Small intestine (tissue), 7 donors: ENCODE results near the gene SEC24C. TPM values are rescaled to one million over a fixed set of nuclear protein-coding genes. Genes with fewer than 3 reads are reported as not detected.
"Not testable (repeated sequence)": the region's sequence is repeated elsewhere in the genome, so short reads cannot be mapped to it uniquely, and the experiment has no call there.

ENCODE experiments used
- DNase-seq, 2 donors: peaks; one replicate each; pipeline versions ENCODE4 v3.0.0 to v3.0.0-alpha.2; 2013
- FAIRE-seq: peaks from 2 replicates; lab custom pipeline; 2012; peaks lifted over from hg19 to GRCh38; lab: Jason Lieb, UNC
- H3K27ac ChIP-seq, 3 donors: one replicate each; pipeline ENCODE4 v1.5.1; 2013; ENCODE audit warnings: low read length in 2 of 3, mild to moderate bottlenecking in 2 of 3, control low read depth in 1 of 3, inconsistent platforms in 1 of 3, low read depth in 1 of 3, moderate library complexity in 1 of 3
- H3K27me3 ChIP-seq, 3 donors: one replicate each; pipeline ENCODE4 v1.6.1; 2013; ENCODE audit warnings: low read length in 3 of 3, inconsistent platforms in 1 of 3; ENCODE audit not compliant: control insufficient read depth in 3 of 3, insufficient read depth in 3 of 3
- H3K36me3 ChIP-seq, 3 donors: one replicate each; pipeline ENCODE4 v1.6.1; 2013; ENCODE audit warnings: low read length in 3 of 3, inconsistent platforms in 1 of 3, low read depth in 1 of 3, mild to moderate bottlenecking in 1 of 3, moderate library complexity in 1 of 3; ENCODE audit not compliant: control insufficient read depth in 3 of 3, insufficient read depth in 2 of 3
- H3K4me1 ChIP-seq, 3 donors: one replicate each; pipeline ENCODE4 v1.6.1; 2013; ENCODE audit warnings: low read length in 2 of 3, inconsistent platforms in 1 of 3, low read depth in 1 of 3, mild to moderate bottlenecking in 1 of 3, moderate library complexity in 1 of 3; ENCODE audit not compliant: control insufficient read depth in 3 of 3, insufficient read depth in 2 of 3
- H3K4me3 ChIP-seq, 3 donors: one replicate each; pipeline ENCODE4 v1.5.1; 2013; ENCODE audit warnings: low read length in 3 of 3, control low read depth in 1 of 3, inconsistent platforms in 1 of 3, low read depth in 1 of 3, mild to moderate bottlenecking in 1 of 3, moderate library complexity in 1 of 3
- H3K9me3 ChIP-seq, 2 donors: one replicate each; pipeline ENCODE4 v1.6.1; 2013; ENCODE audit warnings: low read depth in 1 of 2, low read length in 1 of 2; ENCODE audit not compliant: control insufficient read depth in 2 of 2, insufficient read depth in 1 of 2
- WGBS, 3 donors: extraction: QIAGEN DNeasy Blood & Tissue Kit; methylation state at CpG; one replicate each; pipeline ENCODE4 v1.1.7; 2013; 5-methylcytosine and 5-hydroxymethylcytosine counted together
- polyA plus RNA-seq, 4 donors: library from polyadenylated mRNA; stranded (reverse) in 3 of 4; unstranded in 1 of 4; fragments of 200-250 nt in 3 of 4; fragments of 120-200 nt in 1 of 4; gene quantifications; one replicate each; pipeline versions ENCODE4 v1.2.1 to v1.2.3, GENCODE V29; 2013
- donor health status: healthy with polysubstance abuse.
- donor health status: control.
- donor health status: control.
- donor health status: Bipolar disorder and iron deficiency.
- donor health status: healthy.

The SEC24C gene
- polyA plus RNA-seq, 4 donors: 35.3 to 64.3 (median 38.6) TPM

DNA sequence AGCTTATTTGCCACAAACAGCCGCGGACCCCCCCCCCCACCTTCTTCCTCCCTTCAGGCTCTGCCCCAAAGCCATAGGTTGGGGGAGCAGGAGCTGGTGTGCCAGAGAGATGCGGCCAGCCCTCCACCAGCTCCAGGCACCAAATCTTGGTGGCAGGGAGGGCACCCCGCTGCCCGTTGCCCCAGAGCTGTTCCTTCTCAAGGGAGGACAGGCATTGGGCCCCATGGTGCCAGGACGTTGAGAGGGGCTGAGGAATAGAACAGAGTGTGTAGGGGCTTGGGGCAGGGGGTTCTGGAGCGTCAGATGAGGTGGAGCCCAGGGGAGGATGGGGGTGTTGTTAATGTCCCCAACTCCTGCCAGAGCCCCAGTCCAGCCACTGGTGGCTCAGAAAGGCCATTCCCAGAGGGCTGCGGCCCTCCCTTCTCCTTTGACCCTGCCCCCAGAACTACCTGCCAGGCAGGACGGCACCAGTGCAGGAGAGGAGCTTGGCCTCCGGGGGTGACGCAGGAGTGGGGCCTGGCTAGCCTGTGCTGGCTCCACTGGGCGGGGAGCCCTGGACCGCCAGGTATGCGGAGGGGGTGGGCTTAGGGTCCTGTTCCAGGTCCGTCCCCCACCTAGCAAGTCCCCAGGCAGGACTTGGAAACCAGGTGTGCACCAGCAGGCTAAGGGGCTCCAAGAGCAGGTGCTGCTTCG, 10.0 kb upstream of the SEC24C start:
- Histone ChIP-seq H3K36me3 (peaks cover 0 to 45% (median 3%) of the 10 kb centered on the region in 3 donors), H3K4me3 (no peak overlapping the region)
- WGBS, 3 donors: 91 to 92% (median 91%) methylated on average over 16 of the region's 16 CpGs

DNA sequence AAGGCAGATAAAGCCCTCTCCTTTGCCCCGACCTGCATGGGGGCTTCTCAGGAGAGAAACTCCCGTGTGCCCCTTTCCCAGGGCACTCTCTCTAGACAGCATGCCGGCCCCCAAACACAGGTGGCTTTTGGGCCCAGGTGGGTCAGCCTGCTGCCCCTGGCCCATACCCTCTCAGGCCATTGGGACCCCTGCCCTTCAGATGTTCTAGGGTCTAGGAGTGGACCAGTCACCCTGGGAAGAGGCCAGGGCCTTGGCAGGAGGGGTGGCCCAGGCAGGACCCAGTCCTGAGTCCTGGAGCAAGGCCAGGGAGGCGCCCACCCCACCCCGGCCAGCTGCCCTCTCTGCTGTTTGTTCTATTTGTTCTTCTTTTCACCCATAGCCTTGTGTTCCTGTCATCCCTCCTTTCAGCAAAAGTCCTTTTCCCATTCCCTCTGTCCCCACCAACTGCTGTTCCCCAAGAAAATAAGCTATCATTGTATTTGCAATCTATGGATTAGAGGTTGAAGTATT, 9.3 kb upstream of the SEC24C start:
- no peak for DNase-seq
- H3K36me3 ChIP-seq: peaks cover 0 to 46% (median 3%) of the 10 kb centered on the region in 3 donors
- H3K4me3 ChIP-seq: no peak overlapping the region
- H3K9me3 ChIP-seq: no peaks in the 10 kb centered on the region
- FAIRE-seq: no peak
- peaks cover 0 to 2% (median 0%) of the 10 kb centered on the region in 3 donors for H3K4me1 ChIP-seq
- no peak overlapping the region for H3K27ac ChIP-seq
- WGBS, 3 donors: 79 to 98% (median 86%) methylated on average over 4 to 5 of the region's 5 CpGs
- no peaks in the 10 kb centered on the region for H3K27me3 ChIP-seq

More for the DNA sequence above, 10.0 kb upstream of the SEC24C start:
- no peak overlapping the region for H3K27ac ChIP-seq
- H3K9me3 ChIP-seq: no peaks in the 10 kb centered on the region
- peaks cover 0 to 2% (median 0%) of the 10 kb centered on the region in 3 donors for H3K4me1 ChIP-seq
- DNase-seq (no peak), FAIRE-seq (no peak)
- H3K27me3 ChIP-seq: no peaks in the 10 kb centered on the region

DNA sequence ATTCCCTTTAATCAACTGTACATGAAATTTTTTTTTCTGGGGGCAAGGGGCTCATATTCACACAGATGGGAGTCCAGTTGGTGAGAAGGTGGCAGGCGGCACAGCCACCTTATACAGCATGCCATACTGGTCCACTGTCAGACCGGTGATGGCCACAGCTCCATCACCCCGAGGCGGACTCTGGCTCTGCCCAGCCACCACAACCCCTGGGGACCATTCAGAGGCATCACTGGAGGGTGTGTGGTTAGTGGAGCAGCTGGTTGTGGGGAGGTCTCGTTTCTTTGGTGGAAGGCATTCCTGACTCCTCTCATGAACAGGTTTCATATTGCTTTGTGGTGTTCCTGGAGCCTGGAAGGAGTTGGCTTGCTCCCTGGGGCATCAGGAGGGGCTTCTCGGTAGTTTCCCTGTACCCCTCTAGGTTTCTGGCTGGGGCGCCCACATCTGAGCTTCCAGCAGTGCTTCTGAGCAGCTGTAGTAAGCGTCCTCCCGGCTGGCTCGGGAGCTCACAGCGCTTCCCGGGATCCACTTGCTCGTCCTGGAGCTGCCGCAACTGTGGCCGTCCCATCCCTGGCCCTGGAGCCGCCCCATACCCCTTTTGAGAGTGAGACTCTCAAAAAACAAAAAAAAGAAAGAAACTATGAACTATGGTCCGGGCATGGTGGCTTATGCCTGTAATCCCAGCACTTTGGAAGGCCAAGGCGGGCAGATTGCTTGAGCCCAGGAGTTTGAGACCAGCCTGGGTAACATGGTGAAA, 3.5 kb upstream of the SEC24C start:
- DNase-seq, H3K9me3 ChIP-seq, FAIRE-seq, H3K27ac ChIP-seq, H3K4me3 ChIP-seq, H3K27me3 ChIP-seq, H3K4me1 ChIP-seq: not testable (repeated sequence)
- WGBS, 3 donors: 95 to 98% (median 96%) methylated on average over 17 to 18 of the region's 18 CpGs
- peaks cover 0 to 38% (median 0%) of the 10 kb centered on the region in 3 donors for H3K36me3 ChIP-seq

DNA sequence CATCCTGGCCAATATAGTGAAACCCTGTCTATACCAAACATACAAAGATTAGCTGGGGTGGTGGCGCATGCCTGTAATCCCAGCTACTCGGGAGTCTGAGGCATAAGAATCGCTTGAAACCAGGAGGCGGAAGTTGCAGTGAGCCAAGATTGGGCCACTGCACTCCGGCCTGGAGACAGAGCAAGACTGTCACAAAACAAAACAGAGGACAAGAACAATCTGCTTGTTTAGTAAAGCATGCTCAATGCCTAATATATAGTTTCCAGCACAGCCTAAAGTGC, 1.8 kb upstream of the SEC24C start:
- no peaks in the 10 kb centered on the region for H3K27me3 ChIP-seq
- DNase-seq: no peak
- H3K27ac ChIP-seq: no peak overlapping the region
- no peak overlapping the region for H3K4me3 ChIP-seq
- H3K4me1 ChIP-seq: peaks cover 3 to 8% (median 4%) of the 10 kb centered on the region in 3 donors
- peaks cover 0 to 41% (median 6%) of the 10 kb centered on the region in 3 donors for H3K36me3 ChIP-seq
- no peaks in the 10 kb centered on the region for H3K9me3 ChIP-seq
- WGBS, 3 donors: 89 to 99% (median 94%) methylated on average over 5 of the region's 5 CpGs
- FAIRE-seq: no peak

DNA sequence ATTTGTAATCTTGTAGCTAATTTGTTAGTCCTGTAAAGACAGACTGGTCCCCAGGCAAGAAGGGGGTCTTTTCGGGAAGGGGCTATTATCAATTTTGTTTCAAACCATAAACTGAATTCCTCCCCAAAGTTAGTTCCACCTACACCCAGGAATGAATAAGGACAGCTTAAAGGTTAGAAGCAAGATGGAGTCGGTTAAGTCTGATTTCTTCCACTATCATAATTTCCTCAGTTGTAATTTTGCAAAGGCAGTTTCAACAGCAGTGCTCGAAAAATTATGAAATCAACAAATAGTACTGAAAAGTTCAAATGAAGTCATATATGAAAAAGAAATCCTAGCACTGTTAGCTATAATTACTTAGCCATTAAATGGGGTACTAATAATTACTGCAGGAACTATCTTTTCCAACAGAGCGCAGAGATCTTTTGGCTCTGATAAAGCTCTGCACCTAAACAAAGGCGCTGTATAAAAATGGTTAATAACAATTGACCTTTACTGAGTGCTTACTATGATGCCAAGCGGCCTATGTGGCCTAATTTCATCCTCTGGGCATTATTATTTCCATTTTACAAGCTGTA, 756 bp upstream of the SEC24C start:
- DNase-seq (peak in 1 of 2 donors; percentile 15), FAIRE-seq (no peak)
- Histone ChIP-seq H3K36me3 (peaks cover 0 to 45% (median 8%) of the 10 kb centered on the region in 3 donors), H3K4me1 (peaks cover 3 to 8% (median 4%) of the 10 kb centered on the region in 3 donors), H3K27me3 (no peaks in the 10 kb centered on the region), H3K27ac (peak overlapping the region; percentile 76 to 100 (median 88)), H3K9me3 (no peaks in the 10 kb centered on the region), H3K4me3 (peak overlapping the region; percentile 73 to 85 (median 73))
- 36 to 38% (median 38%) methylated on average over 6 of the region's 6 CpGs for WGBS, 3 donors

DNA sequence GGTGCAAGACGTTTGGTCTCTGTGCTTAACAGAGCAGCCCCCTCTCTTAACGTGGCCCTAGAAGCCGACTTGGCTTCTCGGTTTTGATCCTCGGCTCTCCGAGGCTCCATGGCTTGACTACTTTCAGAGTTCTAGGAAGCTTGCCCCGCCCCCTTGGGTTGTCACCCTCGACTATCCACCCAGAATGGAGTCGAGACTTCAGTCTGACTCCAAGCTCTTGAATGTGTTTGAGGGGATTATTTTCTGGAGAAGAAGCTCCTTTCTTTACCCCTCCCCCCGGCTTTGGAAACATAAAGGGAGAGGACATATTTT, 448 bp downstream of the SEC24C start:
- Histone ChIP-seq H3K27ac (peak overlapping the region; percentile 76 to 100 (median 88)), H3K4me1 (peaks cover 3 to 8% (median 4%) of the 10 kb centered on the region in 3 donors), H3K9me3 (no peaks in the 10 kb centered on the region), H3K36me3 (peaks cover 0 to 50% (median 11%) of the 10 kb centered on the region in 3 donors), H3K27me3 (no peaks in the 10 kb centered on the region), H3K4me3 (peak overlapping the region; percentile 64 to 85 (median 73))
- 0 to 1% (median 0%) methylated on average over 10 of the region's 10 CpGs for WGBS, 3 donors
- FAIRE-seq (no peak), DNase-seq (peak in 1 of 2 donors; percentile 74)

DNA sequence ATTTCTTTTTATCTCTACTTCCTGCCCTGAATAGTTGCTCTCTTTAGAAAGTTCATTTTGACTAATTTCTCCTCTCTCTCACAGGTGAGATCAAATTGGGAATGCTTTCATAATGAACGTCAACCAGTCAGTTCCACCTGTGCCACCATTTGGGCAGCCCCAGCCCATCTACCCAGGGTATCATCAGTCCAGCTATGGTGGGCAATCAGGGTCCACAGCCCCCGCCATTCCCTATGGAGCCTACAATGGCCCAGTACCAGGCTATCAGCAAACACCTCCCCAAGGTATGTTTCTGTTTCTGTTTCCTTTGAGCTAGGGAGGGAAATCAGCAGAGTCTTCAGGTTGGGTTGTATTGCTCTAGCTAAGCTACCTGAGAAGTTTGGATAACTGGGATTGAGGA, 2.5 kb downstream of the SEC24C start:
- H3K4me1 ChIP-seq: peaks cover 3 to 8% (median 4%) of the 10 kb centered on the region in 3 donors

DNA sequence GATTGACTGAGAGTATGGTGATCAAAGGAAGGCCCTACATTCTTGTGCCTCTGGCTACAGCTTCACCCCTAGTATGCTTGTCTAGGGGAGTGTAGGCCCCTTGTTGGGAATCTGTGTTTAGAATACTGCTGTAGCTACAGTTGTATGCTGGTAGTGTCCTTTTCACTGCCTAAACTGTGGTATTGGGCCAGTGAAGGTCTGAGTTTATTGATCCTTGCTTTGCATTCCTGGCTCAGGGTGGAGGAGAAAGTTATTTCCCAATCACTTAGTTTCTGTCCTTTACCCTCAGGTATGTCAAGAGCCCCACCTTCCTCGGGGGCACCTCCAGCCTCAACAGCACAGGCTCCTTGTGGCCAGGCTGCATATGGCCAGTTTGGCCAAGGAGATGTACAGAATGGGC, 6.6 kb downstream of the SEC24C start:
- Histone ChIP-seq H3K4me1 (no peaks in the 10 kb centered on the region), H3K4me3 (no peak overlapping the region), H3K9me3 (no peaks in the 10 kb centered on the region), H3K27me3 (no peaks in the 10 kb centered on the region), H3K27ac (peak overlapping the region in 1 of 3 donors; percentile 52), H3K36me3 (peaks cover 7 to 63% (median 27%) of the 10 kb centered on the region in 3 donors)
- WGBS, 3 donors: 44 to 82% (median 76%) methylated on average over 1 of the region's 1 CpG
- DNase-seq (peak in 1 of 2 donors; percentile 46), FAIRE-seq (no peak)

More for the DNA sequence above, 2.5 kb downstream of the SEC24C start:
- DNase-seq (no peak), FAIRE-seq (no peak)
- Histone ChIP-seq H3K36me3 (peaks cover 4 to 45% (median 20%) of the 10 kb centered on the region in 3 donors), H3K27ac (no peak overlapping the region), H3K9me3 (no peaks in the 10 kb centered on the region), H3K4me3 (no peak overlapping the region), H3K27me3 (no peaks in the 10 kb centered on the region)
- 79 to 86% (median 85%) methylated on average over 2 of the region's 2 CpGs for WGBS, 3 donors
